ENCODE measurements around the gene NR5A2. TPM values are rescaled to one million over a fixed set of nuclear protein-coding genes. Genes with fewer than 3 reads are reported as not detected.

Gene NR5A2
- total RNA-seq, 1 experiment from 2014 or later, result 4.7 TPM

- Histone ChIP-seq H3K9ac (ENCODE audit: extremely low read depth, insufficient read length, low read length) (peak overlapping the region; percentile 39), H3K79me1 (ENCODE audit: insufficient read depth, low read depth, low read length, poor library complexity, severe bottlenecking) (no peaks in the 10 kb centered on the region), H3K14ac (ENCODE audit: insufficient read depth, low read length) (no peak overlapping the region), H3T11ph (ENCODE audit: low read length) (no peak overlapping the region), H3K27me3 (ENCODE audit: insufficient read depth, low read length) (peaks cover 9% of the 10 kb centered on the region; the same call in 1 of the 2 replicates), H2AFZ (ENCODE audit: low read length) (no peak overlapping the region), H3K4me2 (ENCODE audit: insufficient read depth, insufficient read length, low read length) (peak overlapping the region; percentile 97), H4K91ac (ENCODE audit: insufficient read length, low read depth, low read length) (no peak overlapping the region), H3K56ac (ENCODE audit: insufficient read length, low read depth, low read length) (no peak overlapping the region), H3K79me2 (ENCODE audit: insufficient read depth, low read length) (no peaks in the 10 kb centered on the region), H2AK5ac (ENCODE audit: insufficient read length, low read length) (no peak overlapping the region), H3K23ac (ENCODE audit: insufficient read length, low read depth, low read length) (no peak overlapping the region), H4K8ac (replicated peaks; ENCODE audit: insufficient read length, low read depth, low read length) (no peak overlapping the region), H3K18ac (ENCODE audit: insufficient read length, low read depth, low read length) (no peak overlapping the region), H2BK12ac (ENCODE audit: insufficient read length, low read depth, low read length) (no peak overlapping the region), H3K23me2 (ENCODE audit: insufficient read length, low read depth, low read length, poor library complexity, severe bottlenecking) (peaks cover 13% of the 10 kb centered on the region), H3K27ac (ENCODE audit: insufficient read length, low read depth, low read length) (no peak overlapping the region), H2BK5ac (ENCODE audit: insufficient read length, low read length) (no peak overlapping the region), H4K5ac (ENCODE audit: insufficient read length, low read depth, low read length) (no peak overlapping the region), H2BK15ac (ENCODE audit: low read depth, low read length) (no peak overlapping the region), H3K9me3 (ENCODE audit: control insufficient read depth, low read depth, low read length) (no peaks in the 10 kb centered on the region), H4K20me1 (ENCODE audit: control insufficient read depth, insufficient read depth, insufficient read length) (no peaks in the 10 kb centered on the region), H3K4ac (ENCODE audit: low read depth, low read length) (no peak overlapping the region), H2BK120ac (ENCODE audit: low read depth, low read length, poor library complexity, severe bottlenecking) (no peak overlapping the region), H3K4me1 (ENCODE audit: insufficient read depth, low read length) (peaks cover 2% of the 10 kb centered on the region; the same call in 1 of the 2 replicates), H2BK20ac (ENCODE audit: low read depth, low read length, poor library complexity, severe bottlenecking) (no peak overlapping the region)
- DNase-seq, result no peak
- peaks cover 8 to 15% of the 10 kb centered on the region in 2 experiments; a peak in 3 of 4 replicates for H3K4me1 Mint-ChIP-seq
- H3K4me3 Mint-ChIP-seq, result peak overlapping the region; percentile 72 to 84
- no peaks in the 10 kb centered on the region for H3K36me3 Mint-ChIP-seq (ENCODE audit: insufficient read depth in 1 of 3, low read depth in 3 of 3)
- WGBS (ENCODE audit: extremely low coverage, insufficient read length, low lambda C conversion rate), result no CpG with 5 or more reads among the region's 2 CpGs
- no peaks in the 10 kb centered on the region; the same call in 1 of the 2 replicates for H3K27me3 Mint-ChIP-seq (ENCODE audit: low read depth)
- no peaks in the 10 kb centered on the region; a peak in 1 of 5 replicates for H3K9me3 Mint-ChIP-seq
- no peak overlapping the region; a peak in 1 of 7 replicates for H3K27ac Mint-ChIP-seq
- TF ChIP-seq, protein P1, sequence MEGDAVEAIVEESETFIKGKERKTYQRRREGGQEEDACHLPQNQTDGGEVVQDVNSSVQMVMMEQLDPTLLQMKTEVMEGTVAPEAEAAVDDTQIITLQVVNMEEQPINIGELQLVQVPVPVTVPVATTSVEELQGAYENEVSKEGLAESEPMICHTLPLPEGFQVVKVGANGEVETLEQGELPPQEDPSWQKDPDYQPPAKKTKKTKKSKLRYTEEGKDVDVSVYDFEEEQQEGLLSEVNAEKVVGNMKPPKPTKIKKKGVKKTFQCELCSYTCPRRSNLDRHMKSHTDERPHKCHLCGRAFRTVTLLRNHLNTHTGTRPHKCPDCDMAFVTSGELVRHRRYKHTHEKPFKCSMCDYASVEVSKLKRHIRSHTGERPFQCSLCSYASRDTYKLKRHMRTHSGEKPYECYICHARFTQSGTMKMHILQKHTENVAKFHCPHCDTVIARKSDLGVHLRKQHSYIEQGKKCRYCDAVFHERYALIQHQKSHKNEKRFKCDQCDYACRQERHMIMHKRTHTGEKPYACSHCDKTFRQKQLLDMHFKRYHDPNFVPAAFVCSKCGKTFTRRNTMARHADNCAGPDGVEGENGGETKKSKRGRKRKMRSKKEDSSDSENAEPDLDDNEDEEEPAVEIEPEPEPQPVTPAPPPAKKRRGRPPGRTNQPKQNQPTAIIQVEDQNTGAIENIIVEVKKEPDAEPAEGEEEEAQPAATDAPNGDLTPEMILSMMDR (conservative IDR thresholded peaks at IDR 0.05), result no peak
These were observed 1.1 kb downstream of the NR5A2 start for GRCh38 chr1:200028586-200029034.

All from H9 (cell line).